ENCODE results near the gene DBI.
"Not testable (repeated sequence)": the region's sequence is repeated elsewhere in the genome, so short reads cannot be mapped to it uniquely, and the experiment has no call there.

DBI gene

GRCh38 chr2:119365436-119365835, 1.3 kb upstream of the DBI start:
- DNase-seq (ENCODE audit: low spot score): no peak

- DNase-seq (ENCODE audit: low spot score): peak; percentile 36
Measured at GRCh38 chr2:119366161-119366648, 572 bp upstream of the DBI start.

GRCh38 chr2:119367472-119368099, 809 bp downstream of the DBI start:
- peak; percentile 51 for DNase-seq (ENCODE audit: low spot score)

- DNase-seq (ENCODE audit: low spot score): no peak
Measured at GRCh38 chr2:119369845-119370244, 3.1 kb downstream of the DBI start.

GRCh38 chr2:119371111-119371510, 4.3 kb downstream of the DBI start:
- peak; percentile 68 for DNase-seq (ENCODE audit: low spot score)

GRCh38 chr2:119372778-119373568, 6.2 kb downstream of the DBI start:
- no peak for DNase-seq (ENCODE audit: low spot score)

GRCh38 chr2:119373907-119374745, 7.3 kb downstream of the DBI start:
- DNase-seq (ENCODE audit: low spot score): not testable (repeated sequence)

- not testable (repeated sequence) for DNase-seq (ENCODE audit: low spot score)
Measured at GRCh38 chr2:119376406-119376805, 9.6 kb downstream of the DBI start.

- no peak for DNase-seq (ENCODE audit: low spot score)
Measured at GRCh38 chr2:119376810-119377209, 10.0 kb downstream of the DBI start.

GRCh38 chr2:119377294-119377992, 10.7 kb downstream of the DBI start:
- no peak for DNase-seq (ENCODE audit: low spot score)

GRCh38 chr2:119377993-119378345, 11.2 kb downstream of the DBI start:
- DNase-seq (ENCODE audit: low spot score): no peak

- no peak for DNase-seq (ENCODE audit: low spot score)
Measured at GRCh38 chr2:119378566-119378965, 11.8 kb downstream of the DBI start.

- peak; percentile 81 for DNase-seq (ENCODE audit: low spot score)
Measured at GRCh38 chr2:119383410-119384140, 16.8 kb downstream of the DBI start.

GRCh38 chr2:119384971-119385370, 18.2 kb downstream of the DBI start:
- DNase-seq (ENCODE audit: low spot score): no peak

GRCh38 chr2:119385466-119385865, 18.7 kb downstream of the DBI start:
- DNase-seq (ENCODE audit: low spot score): no peak

- DNase-seq (ENCODE audit: low spot score): peak; percentile 45
Measured at GRCh38 chr2:119387381-119388129, 20.8 kb downstream of the DBI start.

- DNase-seq (ENCODE audit: low spot score): peak; percentile 25
Measured at GRCh38 chr2:119389615-119390306, 23.0 kb downstream of the DBI start.

GRCh38 chr2:119393971-119394748, 27.4 kb downstream of the DBI start:
- DNase-seq (ENCODE audit: low spot score): no peak

- no peak for DNase-seq (ENCODE audit: low spot score)
Measured at GRCh38 chr2:119397196-119397595, 30.4 kb downstream of the DBI start.

Data from cerebellar cortex (tissue), 1 donor.